Psoas muscle (tissue), 8 donors: Measurements from ENCODE around the gene SOCS1. TPM values are rescaled to one million over a fixed set of nuclear protein-coding genes. Genes with fewer than 3 reads are reported as not detected.

ENCODE experiments used
- ATAC-seq, 4 donors: fragments of 200-7000 bp; cut with Tn5 transposase; one replicate each; pipeline ENCODE4 v1.9.1; 2020; ENCODE audit warnings: moderate library complexity in 3 of 4, mild to moderate bottlenecking in 2 of 4
- DNase-seq, 2 donors: peaks; one replicate each; pipeline ENCODE4 v3.0.0-alpha.2; 2020
- H3K27ac ChIP-seq: fragments of 200-600 bp; one replicate; pipeline ENCODE4 v1.8.0; 2022
- H3K27me3 ChIP-seq, 3 donors: fragments of 200-600 bp in 1 of 3; one replicate each; pipeline versions ENCODE4 v1.6.1 to v1.8.0; 2013 to 2022; ENCODE audit warnings: low read length in 2 of 3, mild to moderate bottlenecking in 2 of 3, moderate library complexity in 1 of 3; ENCODE audit not compliant: insufficient read depth in 3 of 3
- H3K36me3 ChIP-seq, 2 donors: fragments of 200-600 bp in 1 of 2; one replicate each; pipeline versions ENCODE4 v1.6.1 to v1.8.0; 2013 to 2022; ENCODE audit warnings: low read depth in 1 of 2, mild to moderate bottlenecking in 1 of 2, moderate library complexity in 1 of 2; ENCODE audit not compliant: insufficient read depth in 1 of 2
- H3K4me1 ChIP-seq: fragments of 200-600 bp; one replicate; pipeline ENCODE4 v1.8.0; 2022
- H3K4me3 ChIP-seq: fragments of 200-600 bp; one replicate; pipeline ENCODE4 v1.8.0; 2022; ENCODE audit warnings: mild to moderate bottlenecking
- H3K9me3 ChIP-seq: fragments of 200-600 bp; one replicate; pipeline ENCODE4 v1.8.0; 2022
- WGBS, 3 donors: extraction: QIAGEN DNeasy Blood & Tissue Kit; methylation state at CpG; one replicate each; pipeline versions ENCODE4 v1.1.6 to v1.1.7; 2013; 5-methylcytosine and 5-hydroxymethylcytosine counted together
- intact Hi-C, 2 donors: fragments of 100-400 bp; cut with DNase I; formaldehyde crosslinking; loops; one replicate each; pipeline versions ENCODE4 v1.11.0 to v1.14.2; 2022
- polyA plus RNA-seq, 3 donors: library from polyadenylated mRNA; stranded (reverse); fragments of 200-250 nt; gene quantifications; one replicate each; pipeline ENCODE4 v1.2.3, GENCODE V29; 2013
- total RNA-seq, 4 donors: library from RNA; stranded (reverse); fragmentation: NEBNext Ultra II Directional in 2 of 4; extraction: Animal tissue kit (Norgen Biotek cat#: 25700) in 2 of 4; gene quantifications; one replicate each; pipeline versions ENCODE4 v1.2.1 to v1.2.4, GENCODE V29; 2021 to 2023
- TF ChIP-seq, protein P1 (sequence below): fragments of 200-600 bp; IDR thresholded peaks from one replicate; pipeline ENCODE4 v1.8.0; 2022; ENCODE audit warnings: antibody characterized with exemption
- donor health status: healthy with polysubstance abuse.
- donor health status: DM: no; HTN: no; CAD: no; lungs with moderate emphysema.
- donor health status: Bipolar disorder and iron deficiency.
- donor health status: healthy.
- donor health status: DM: yes; HTN: yes; CAD: no.
- donor health status: DM: no; HTN: no; CAD: no.
- donor health status: DM: no; HTN: no; CAD: no.
- donor health status: DM: yes; HTN: yes; CAD: no.

The SOCS1 gene
- total and polyA plus RNA-seq, 7 donors = 0.44 to 12.6 (median 2.1) TPM

DNA sequence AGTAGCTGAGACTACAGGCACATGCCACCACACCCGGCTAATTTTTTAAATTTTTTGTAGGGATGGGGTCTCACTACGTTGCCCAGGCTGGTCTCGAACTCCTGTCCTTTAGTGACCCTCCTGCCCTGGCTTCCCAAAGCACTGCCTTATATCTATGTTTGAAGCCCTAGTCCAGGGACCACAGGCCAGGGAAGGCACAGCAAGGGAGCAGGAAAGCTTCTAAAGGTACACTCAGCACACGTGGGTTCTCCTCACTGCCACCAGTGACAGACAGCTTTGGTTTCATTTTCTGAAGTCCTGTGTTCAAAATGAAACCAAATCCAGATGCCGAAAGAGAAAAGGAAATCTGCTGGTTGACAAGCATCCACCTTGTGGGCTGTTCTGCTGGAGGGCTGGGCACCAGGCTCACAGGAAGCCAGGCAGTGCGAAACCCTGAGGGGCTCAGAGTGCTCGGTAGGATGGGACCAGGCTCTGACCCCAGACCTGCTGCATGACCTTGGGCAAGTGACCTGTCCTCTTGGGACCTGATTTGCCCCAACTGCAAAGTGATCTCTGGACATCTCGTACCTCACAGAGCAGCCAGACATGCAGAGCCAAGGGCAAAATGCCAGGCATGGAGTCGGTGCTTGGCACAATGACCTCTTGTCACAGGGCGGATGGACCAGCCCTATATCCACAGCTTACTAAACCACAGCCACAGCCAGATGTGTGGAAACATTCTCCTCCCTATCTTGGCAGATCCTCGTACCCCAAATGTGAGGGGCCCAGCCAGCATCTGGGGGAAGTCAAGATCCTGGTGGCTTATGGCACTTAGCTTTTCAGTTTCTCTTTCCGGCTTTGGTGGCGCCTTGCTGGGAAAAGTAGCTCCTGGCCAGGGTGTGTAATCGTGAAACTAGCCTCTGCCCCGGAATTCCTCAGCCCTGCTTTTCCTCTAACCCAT is 2.8 kb upstream of the SOCS1 start:
- DNase-seq = peak; percentile 60 to 76
- TF ChIP-seq, protein P1, sequence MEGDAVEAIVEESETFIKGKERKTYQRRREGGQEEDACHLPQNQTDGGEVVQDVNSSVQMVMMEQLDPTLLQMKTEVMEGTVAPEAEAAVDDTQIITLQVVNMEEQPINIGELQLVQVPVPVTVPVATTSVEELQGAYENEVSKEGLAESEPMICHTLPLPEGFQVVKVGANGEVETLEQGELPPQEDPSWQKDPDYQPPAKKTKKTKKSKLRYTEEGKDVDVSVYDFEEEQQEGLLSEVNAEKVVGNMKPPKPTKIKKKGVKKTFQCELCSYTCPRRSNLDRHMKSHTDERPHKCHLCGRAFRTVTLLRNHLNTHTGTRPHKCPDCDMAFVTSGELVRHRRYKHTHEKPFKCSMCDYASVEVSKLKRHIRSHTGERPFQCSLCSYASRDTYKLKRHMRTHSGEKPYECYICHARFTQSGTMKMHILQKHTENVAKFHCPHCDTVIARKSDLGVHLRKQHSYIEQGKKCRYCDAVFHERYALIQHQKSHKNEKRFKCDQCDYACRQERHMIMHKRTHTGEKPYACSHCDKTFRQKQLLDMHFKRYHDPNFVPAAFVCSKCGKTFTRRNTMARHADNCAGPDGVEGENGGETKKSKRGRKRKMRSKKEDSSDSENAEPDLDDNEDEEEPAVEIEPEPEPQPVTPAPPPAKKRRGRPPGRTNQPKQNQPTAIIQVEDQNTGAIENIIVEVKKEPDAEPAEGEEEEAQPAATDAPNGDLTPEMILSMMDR = no peak
- Histone ChIP-seq H3K9me3 (no peaks in the 10 kb centered on the region), H3K4me1 (peaks cover 16% of the 10 kb centered on the region), H3K27ac (no peak overlapping the region), H3K4me3 (peak overlapping the region; percentile 28), H3K27me3 (no peaks in the 10 kb centered on the region), H3K36me3 (no peaks in the 10 kb centered on the region)
- ATAC-seq = no peak
- intact Hi-C loops = loop anchor here (5.0 kb wide), 3 partner anchors 98 to 177 kb away; no protein-coding TSS in a partner anchor
- 24 to 39% (median 25%) methylated on average over 15 of the region's 15 CpGs for WGBS, 3 donors

DNA sequence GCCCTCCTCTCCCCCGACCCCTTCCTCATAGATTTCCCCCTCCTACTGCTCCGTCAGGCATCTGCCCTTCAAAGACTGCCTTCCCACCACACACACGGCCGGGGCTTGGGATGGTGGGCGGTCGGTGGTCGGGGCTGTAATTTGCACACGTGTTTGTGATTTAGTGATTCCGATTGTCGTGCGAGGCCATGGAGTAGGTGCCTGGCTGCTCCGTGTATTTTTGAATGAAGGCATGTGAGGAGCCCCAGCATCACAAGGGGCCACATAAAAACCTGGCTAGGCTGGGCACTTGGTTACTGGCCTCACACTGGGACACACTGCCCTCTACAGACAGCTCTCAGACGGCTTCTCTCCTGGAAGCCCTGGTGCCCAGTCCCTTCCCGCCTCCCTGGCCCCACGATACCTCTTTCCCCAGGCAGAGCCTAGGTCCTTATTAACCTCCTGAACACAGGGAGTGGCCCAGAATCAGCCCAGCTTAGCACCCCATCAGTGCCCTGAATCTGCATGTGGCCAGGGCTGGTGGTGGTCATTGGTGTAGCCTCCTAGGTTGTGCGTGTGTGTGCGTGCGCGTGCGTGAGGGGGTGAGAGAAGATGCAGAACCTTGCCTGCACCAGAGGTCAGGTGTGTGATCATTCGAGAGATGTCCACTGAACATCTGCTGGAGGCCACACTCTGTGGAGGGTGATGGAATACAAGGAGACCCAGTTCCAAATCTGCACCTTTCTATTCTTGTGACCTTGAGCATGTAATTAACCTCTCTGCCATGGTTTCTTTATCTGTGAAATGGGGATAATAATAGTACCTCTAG is 1.3 kb upstream of the SOCS1 start:
- H3K27ac ChIP-seq = peak overlapping the region; percentile 95
- WGBS, 3 donors = 21 to 28% (median 25%) methylated on average over 21 of the region's 21 CpGs
- DNase-seq = peak; percentile 68 to 83
- intact Hi-C loops = loop anchor here (2.0 to 5.0 kb wide), 5 partner anchors 100 to 293 kb away; no protein-coding TSS in a partner anchor
- TF ChIP-seq, protein P1 = peak; percentile 71
- H3K36me3 ChIP-seq = no peaks in the 10 kb centered on the region
- no peaks in the 10 kb centered on the region for H3K27me3 ChIP-seq
- ATAC-seq = peak; percentile 71 to 81 (median 74)
- H3K4me1 ChIP-seq = peaks cover 16% of the 10 kb centered on the region
- no peaks in the 10 kb centered on the region for H3K9me3 ChIP-seq
- H3K4me3 ChIP-seq = peak overlapping the region; percentile 96

DNA sequence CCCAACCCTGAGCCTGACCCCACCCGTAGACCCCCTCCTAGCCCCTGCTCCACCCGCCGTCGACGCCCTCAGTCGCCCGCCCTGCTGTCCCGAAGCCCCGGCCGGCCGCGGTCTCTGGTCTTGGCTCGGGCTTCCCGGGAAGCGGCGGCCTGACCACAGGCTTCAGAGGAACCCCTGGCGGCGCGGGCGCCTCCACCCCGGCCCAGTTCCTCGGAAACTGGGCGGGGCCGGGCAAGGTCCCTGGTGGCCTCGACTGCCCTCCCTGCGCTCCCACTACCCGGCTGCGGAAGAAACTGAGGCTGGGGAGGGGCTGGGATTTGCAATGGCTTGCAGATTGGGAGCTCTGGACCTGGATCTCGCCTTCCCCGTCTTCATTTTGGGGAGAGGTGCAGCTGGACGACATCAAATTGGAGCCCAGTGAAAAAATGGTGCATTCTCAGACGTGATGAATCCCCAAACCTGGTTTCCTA is 692 bp upstream of the SOCS1 start:
- intact Hi-C loops = loop anchor here (2.0 to 5.0 kb wide), 5 partner anchors 101 to 292 kb away; no protein-coding TSS in a partner anchor
- TF ChIP-seq, protein P1 = no peak
- peaks cover 16% of the 10 kb centered on the region for H3K4me1 ChIP-seq

DNA sequence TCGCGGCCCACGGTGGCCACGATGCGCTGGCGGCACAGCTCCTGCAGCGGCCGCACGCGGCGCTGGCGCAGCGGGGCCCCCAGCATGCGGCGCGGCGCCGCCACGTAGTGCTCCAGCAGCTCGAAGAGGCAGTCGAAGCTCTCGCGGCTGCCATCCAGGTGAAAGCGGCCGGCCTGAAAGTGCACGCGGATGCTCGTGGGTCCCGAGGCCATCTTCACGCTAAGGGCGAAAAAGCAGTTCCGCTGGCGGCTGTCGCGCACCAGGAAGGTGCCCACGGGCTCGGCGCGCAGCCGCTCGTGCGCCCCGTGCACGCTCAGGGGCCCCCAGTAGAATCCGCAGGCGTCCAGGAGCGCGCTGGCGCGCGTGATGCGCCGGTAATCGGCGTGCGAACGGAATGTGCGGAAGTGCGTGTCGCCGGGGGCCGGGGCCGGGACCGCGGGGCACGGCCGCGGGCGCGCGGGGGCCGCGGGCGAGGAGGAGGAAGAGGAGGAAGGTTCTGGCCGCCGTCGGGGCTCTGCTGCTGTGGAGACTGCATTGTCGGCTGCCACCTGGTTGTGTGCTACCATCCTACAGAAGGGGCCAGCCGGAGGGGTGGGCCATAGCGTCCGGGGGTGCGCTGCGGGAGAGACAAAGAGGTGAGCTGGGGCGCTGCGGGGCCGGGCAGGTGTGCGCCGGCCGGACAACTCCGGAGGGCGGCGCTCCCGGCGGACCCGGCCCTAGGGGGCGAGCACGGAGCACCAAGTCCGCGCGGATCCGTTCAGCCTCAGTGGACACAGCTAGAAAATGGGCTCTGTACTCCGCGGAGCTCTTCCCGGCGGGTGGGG is 879 bp downstream of the SOCS1 start:
- no peak for ATAC-seq
- intact Hi-C loops = loop anchor here (5.0 kb wide), 3 partner anchors 102 to 173 kb away; no protein-coding TSS in a partner anchor
- peak overlapping the region; percentile 95 for H3K27ac ChIP-seq

More for the DNA sequence above, 692 bp upstream of the SOCS1 start:
- Histone ChIP-seq H3K27me3 (no peaks in the 10 kb centered on the region), H3K27ac (peak overlapping the region; percentile 95), H3K36me3 (no peaks in the 10 kb centered on the region), H3K9me3 (no peaks in the 10 kb centered on the region), H3K4me3 (peak overlapping the region; percentile 96)
- 0 to 1% (median 1%) methylated on average over 28 to 32 of the region's 32 CpGs for WGBS, 3 donors
- peak; percentile 71 to 81 for DNase-seq
- peak; percentile 36 to 59 (median 48) for ATAC-seq

More for the DNA sequence above, 879 bp downstream of the SOCS1 start:
- Histone ChIP-seq H3K4me1 (peaks cover 16% of the 10 kb centered on the region), H3K4me3 (peak overlapping the region; percentile 96), H3K27me3 (no peaks in the 10 kb centered on the region), H3K36me3 (no peaks in the 10 kb centered on the region), H3K9me3 (no peaks in the 10 kb centered on the region)
- peak; percentile 37 to 64 for DNase-seq
- TF ChIP-seq, protein P1 = no peak
- WGBS, 3 donors = 6 to 11% (median 10%) methylated on average over 89 to 105 of the region's 105 CpGs
